Hematopoietic multipotent progenitor cell treated with erythropoietin and hydrocortisone succinate and interleukin-3 and kit ligand, for 6 days (in vitro differentiated cells): ENCODE data around the gene TOB2.
A peak's percentile ranks its signal among the peaks of the same experiment; 100 is the strongest.
"Not testable (repeated sequence)": the region's sequence is repeated elsewhere in the genome, so short reads cannot be mapped to it uniquely, and the experiment has no call there.

Experiments
- DNase-seq: peaks from one replicate; pipeline ENCODE4 v3.0.0-alpha.2; 2015

TOB2 gene

GRCh38 chr22:41461901-41462300 is 15.3 kb upstream of the TOB2 start:
- DNase-seq = no peak

- DNase-seq = not testable (repeated sequence)
These were observed 13.5 kb upstream of the TOB2 start for GRCh38 chr22:41460071-41460470.

DNA sequence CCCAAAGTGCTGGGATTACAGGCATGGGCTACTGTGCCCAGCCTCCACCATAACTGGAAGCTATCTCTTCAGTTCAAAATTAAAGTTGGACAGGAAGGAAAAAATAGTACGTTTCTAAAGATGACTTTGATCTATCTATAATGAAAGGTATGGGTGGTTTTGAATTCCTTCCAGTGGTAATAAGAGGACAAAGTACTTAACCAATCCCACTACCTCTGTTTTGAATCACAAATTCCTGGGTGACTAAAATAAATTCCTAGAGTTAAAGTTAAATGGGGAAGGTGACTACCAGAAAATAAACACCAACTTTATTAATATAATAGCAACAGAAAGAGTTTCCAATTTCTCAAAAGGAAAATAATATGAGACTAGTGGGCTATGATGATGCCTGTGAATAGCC is 12.8 kb upstream of the TOB2 start:
- DNase-seq = no peak

DNA sequence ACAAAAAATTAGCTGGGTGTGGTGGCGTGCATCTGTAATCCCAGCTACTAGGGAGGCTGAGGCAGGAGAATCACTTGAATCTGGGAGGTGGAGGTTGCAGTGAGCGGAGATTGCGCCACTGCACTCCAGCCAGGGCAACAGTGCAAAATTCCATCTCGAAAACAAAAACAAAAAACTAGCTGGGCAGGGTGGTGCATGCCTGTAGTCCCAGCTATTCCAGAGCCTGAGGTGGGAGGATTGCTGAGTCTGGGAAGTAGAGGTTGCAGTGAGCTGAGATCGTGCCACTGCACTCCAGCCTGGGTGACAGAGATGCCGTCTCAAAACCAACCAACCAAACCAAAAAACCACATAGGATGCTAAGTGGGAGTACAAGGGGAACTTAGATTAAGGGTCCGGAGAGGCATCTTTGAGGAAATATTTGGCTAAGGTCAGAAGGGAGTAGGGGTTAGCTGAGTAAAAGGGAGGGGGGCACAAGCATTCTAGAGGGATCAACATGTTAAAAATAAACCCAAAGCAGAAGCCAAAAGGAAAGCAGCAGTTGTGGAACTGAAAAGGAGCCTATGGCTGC is 11.6 kb upstream of the TOB2 start:
- DNase-seq = no peak

- peak; percentile 99 for DNase-seq
These were observed 1.7 kb upstream of the TOB2 start for GRCh38 chr22:41448189-41448808.

DNA sequence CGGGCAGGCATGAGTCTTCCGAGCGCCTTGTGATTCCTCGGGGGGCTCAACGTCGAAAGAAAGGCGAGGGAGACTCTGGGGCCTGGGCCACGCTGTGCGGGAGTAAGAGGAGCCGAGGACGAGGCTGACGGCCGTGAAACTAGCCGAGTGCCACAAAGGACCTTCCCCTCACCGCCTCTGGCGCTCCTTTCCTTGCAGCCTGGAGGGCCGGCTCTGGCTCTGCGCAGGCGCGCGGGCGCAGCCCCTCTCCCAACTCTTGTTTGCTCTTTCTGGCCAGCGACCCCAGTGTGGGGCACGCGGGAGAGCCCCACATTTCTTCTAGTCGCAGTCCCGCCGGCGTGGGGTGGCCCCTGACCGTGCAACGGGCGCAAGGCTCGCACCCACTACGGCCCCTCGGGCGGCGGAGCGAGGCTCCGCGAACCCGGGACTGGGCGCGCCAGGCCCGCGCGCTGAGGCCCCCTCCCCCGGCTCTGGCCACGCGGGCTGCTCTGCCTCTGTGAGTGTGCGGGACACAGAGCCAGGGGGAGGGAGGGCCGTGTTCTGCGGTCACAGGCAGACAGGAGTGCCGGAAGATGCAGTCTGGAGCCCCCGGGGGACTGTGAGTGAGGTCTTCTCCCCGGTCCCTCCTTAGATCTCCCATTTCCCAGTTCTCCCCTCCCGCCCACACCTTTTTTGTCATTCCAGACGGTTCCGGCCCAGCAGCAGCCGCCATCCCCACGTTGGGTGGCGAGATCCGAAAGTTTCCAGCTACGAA is 1.0 kb upstream of the TOB2 start:
- peak; percentile 82 for DNase-seq

DNA sequence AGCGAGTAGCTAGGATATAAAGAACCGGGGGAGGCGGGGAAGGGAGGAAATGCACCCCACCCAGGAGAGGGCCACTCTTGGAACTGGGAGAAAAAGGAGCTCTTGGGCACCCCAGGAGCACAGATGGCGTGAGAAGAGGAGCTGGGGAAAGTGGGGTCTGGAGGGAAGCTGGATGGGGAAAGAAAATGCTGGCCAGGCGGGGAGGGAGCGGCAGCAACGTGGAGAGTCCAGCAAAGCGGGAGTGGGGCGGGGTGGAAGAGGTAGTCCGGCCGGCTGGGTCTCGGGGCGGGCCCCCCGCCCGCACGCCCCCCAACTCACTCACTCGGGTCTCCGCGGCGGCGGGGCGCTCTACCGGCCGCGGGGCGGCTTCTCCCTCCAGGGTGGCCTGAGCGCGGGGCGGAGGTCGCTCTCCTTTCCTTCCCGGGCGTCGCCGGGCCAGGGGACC is 522 bp downstream of the TOB2 start:
- DNase-seq = peak; percentile 39

GRCh38 chr22:41445129-41446056 is 1.2 kb downstream of the TOB2 start:
- DNase-seq = peak; percentile 49

GRCh38 chr22:41444360-41445128 is 2.1 kb downstream of the TOB2 start:
- peak; percentile 95 for DNase-seq

DNA sequence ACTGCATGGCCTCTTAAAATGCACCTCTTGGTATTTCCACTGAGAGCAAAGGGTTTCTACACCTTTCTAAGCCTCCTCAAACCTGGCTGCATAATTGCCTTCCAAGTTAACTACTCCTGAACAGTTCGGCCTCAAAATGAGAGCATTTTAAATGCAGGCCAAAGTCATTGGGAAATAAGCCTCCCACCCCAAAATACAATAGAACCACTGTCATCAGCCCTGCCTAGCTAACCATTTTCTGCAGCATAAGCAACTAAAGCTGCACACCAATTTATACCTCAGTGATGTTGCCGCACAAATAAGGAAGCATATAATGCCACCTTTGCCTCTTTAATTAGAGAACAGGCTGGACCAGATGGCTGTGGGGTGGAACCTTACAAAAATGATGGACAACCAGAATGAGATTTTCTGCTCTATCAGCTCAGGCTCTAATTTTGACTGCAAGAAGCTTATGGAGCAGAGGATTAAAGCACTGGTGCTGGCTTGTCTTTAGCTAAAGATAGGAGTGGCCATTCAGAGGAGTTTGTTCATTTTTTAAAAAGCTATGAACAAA is 4.3 kb downstream of the TOB2 start:
- no peak for DNase-seq

DNA sequence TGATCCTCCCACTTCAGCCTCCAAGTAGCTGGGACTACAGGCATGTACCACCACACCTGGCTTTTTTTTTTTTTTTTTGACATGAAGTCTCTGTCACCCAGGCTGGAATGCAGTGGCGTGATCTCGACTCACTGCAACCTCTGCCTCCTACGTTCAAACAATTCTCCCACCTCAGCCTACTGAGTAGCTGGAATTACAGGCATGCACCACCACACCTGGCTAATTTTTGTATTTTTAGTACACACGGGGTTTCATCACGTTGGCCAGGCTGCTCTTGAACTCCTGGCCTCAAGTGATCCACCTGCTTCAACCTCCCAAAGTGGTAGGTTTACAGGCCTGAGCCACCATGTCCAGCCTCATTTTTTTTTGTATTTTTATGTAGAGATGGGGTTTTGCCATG is 6.1 kb downstream of the TOB2 start:
- not testable (repeated sequence) for DNase-seq

DNA sequence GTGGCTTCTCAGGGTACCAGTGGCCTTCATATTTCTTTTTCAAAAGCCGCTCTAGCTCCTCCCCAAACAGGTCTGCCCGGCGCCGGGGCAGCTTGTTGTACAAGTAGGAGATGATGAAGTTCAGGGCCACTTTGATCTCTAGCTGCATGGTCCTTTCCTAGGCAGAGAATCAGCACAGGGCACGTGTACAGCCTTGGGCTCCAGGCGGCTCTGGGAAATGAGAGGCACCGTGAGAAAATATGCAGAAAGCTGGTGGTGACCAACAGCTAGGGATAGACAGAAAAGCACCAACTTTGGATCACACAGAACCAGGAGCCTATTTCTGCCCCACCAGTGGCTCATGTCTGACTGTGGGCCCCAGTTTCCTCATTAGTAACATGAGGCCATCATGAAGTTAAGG is 9.4 kb downstream of the TOB2 start:
- no peak for DNase-seq

GRCh38 chr22:41436322-41437113 is 10.1 kb downstream of the TOB2 start:
- DNase-seq = no peak

GRCh38 chr22:41435560-41435959 is 11.0 kb downstream of the TOB2 start:
- no peak for DNase-seq

- DNase-seq = not testable (repeated sequence)
These were observed 12.1 kb downstream of the TOB2 start for GRCh38 chr22:41434361-41435003.

GRCh38 chr22:41433480-41433879 is 13.1 kb downstream of the TOB2 start:
- DNase-seq = not testable (repeated sequence)

DNA sequence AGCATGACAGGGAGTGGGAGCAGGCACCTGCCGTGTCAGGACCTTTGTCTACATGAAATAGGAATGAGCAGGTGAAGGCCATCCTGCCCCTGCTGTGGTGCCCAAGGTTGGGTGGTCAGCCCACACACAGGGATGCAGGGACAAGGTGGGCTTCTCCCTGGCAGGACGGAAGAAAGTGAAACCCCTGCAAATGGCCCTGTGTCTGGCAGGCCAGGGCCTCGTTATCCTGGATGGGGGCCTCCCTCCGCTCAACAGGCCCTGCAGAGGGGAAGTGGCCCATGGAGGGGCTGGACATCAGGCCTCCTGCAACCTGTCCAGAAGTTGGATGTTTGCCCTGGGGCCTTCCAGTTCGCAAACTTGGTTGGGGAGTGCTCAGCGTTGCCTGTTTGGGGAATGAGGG is 14.9 kb downstream of the TOB2 start:
- no peak for DNase-seq

GRCh38 chr22:41429951-41430332 is 16.7 kb downstream of the TOB2 start:
- no peak for DNase-seq

DNA sequence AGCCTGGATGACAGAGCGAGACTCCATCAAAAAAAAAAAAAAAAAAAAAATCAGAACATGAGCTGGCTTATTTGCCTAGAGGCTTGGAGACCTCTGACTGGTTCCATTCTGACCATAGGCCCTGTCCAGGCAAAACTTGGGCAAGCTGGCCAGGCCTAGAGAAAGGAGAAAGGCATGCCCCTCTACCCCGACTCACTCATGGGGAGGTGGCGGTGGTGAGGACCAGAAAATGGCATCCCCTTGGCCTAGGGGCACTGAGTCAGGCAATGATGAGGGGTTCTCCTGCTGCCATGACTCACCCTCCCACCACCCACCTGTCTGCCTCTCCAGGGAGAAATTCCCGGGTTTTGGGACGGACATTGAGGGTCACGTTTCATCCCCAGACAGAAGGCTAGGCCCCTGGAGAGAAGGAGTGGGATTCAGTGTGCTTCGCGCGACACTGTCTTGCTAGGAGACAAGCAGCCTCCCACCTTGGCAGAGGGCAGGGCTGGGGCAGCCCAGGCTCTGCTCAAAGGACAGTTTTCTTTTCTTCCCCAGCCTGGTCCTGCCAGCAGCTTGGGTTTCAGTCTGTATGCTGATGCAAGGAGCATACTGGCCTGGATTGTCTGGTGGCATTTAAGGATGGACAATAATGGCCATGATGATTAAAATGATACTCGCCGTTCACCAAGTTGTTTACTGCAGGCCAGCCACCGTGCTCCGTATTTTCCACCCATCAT is 17.2 kb downstream of the TOB2 start:
- no peak for DNase-seq
